Superior temporal gyrus (tissue), 1 donor: Measurements from ENCODE around the gene LINGO1.
A peak's percentile ranks its signal among the peaks of the same experiment; 100 is the strongest.

ENCODE experiments used
- DNase-seq: peaks from one replicate; pipeline ENCODE4 v3.0.0-alpha.2; 2016; ENCODE audit errors: extremely low spot score

The LINGO1 gene

GRCh38 chr15:77597804-77598453, 34.8 kb downstream of the LINGO1 start:
- no peak for DNase-seq

GRCh38 chr15:77596821-77597803, 35.6 kb downstream of the LINGO1 start:
- DNase-seq = no peak

- DNase-seq = no peak
Observed at GRCh38 chr15:77595231-77595630, 37.5 kb downstream of the LINGO1 start.

- DNase-seq = no peak
Observed at GRCh38 chr15:77592758-77593157, 40.0 kb downstream of the LINGO1 start.

GRCh38 chr15:77591968-77592613, 40.6 kb downstream of the LINGO1 start:
- DNase-seq = no peak

GRCh38 chr15:77589839-77590238, 42.9 kb downstream of the LINGO1 start:
- DNase-seq = peak; percentile 85

GRCh38 chr15:77588126-77588525, 44.6 kb downstream of the LINGO1 start:
- DNase-seq = no peak

GRCh38 chr15:77584691-77585090, 48.0 kb downstream of the LINGO1 start:
- DNase-seq = no peak

- no peak for DNase-seq
Observed at GRCh38 chr15:77584201-77584600, 48.5 kb downstream of the LINGO1 start.

GRCh38 chr15:77582763-77583162, 49.9 kb downstream of the LINGO1 start:
- DNase-seq = no peak

- DNase-seq = no peak
Observed at GRCh38 chr15:77581896-77582569, 50.7 kb downstream of the LINGO1 start.

GRCh38 chr15:77580996-77581682, 51.6 kb downstream of the LINGO1 start:
- peak; percentile 73 for DNase-seq

- no peak for DNase-seq
Observed at GRCh38 chr15:77579498-77580188, 53.1 kb downstream of the LINGO1 start.

GRCh38 chr15:77578641-77579372, 53.9 kb downstream of the LINGO1 start:
- no peak for DNase-seq

GRCh38 chr15:77577366-77577950, 55.3 kb downstream of the LINGO1 start:
- DNase-seq = peak; percentile 85

- no peak for DNase-seq
Observed at GRCh38 chr15:77576538-77576937, 56.2 kb downstream of the LINGO1 start.

GRCh38 chr15:77575203-77575934, 57.3 kb downstream of the LINGO1 start:
- no peak for DNase-seq

- no peak for DNase-seq
Observed at GRCh38 chr15:77574521-77575202, 58.0 kb downstream of the LINGO1 start.
